ENCODE measurements around the gene FBN1.

FBN1 gene

GRCh38 chr15:48622237-48622636, 23.3 kb downstream of the FBN1 start:
- no peak for DNase-seq (ENCODE audit: low read depth)

GRCh38 chr15:48619446-48619845, 26.1 kb downstream of the FBN1 start:
- no peak for DNase-seq (ENCODE audit: low read depth)

GRCh38 chr15:48617619-48618018, 27.9 kb downstream of the FBN1 start:
- peak; percentile 48 for DNase-seq (ENCODE audit: low read depth)

- DNase-seq (ENCODE audit: low read depth): no peak
Observed at GRCh38 chr15:48616216-48616615, 29.3 kb downstream of the FBN1 start.

- DNase-seq (ENCODE audit: low read depth): no peak
Observed at GRCh38 chr15:48614051-48614450, 31.5 kb downstream of the FBN1 start.

- DNase-seq (ENCODE audit: low read depth): no peak
Observed at GRCh38 chr15:48609486-48609885, 36.0 kb downstream of the FBN1 start.

- DNase-seq (ENCODE audit: low read depth): no peak
Observed at GRCh38 chr15:48607846-48608245, 37.7 kb downstream of the FBN1 start.

GRCh38 chr15:48604567-48604966, 40.9 kb downstream of the FBN1 start:
- no peak for DNase-seq (ENCODE audit: low read depth)

- DNase-seq (ENCODE audit: low read depth): no peak
Observed at GRCh38 chr15:48603922-48604321, 41.6 kb downstream of the FBN1 start.

GRCh38 chr15:48603123-48603500, 42.4 kb downstream of the FBN1 start:
- DNase-seq (ENCODE audit: low read depth): no peak

- peak; percentile 63 for DNase-seq (ENCODE audit: low read depth)
Observed at GRCh38 chr15:48602358-48603122, 43.0 kb downstream of the FBN1 start.

GRCh38 chr15:48601095-48601494, 44.4 kb downstream of the FBN1 start:
- DNase-seq (ENCODE audit: low read depth): no peak

GRCh38 chr15:48596841-48597240, 48.7 kb downstream of the FBN1 start:
- DNase-seq (ENCODE audit: low read depth): no peak

- no peak for DNase-seq (ENCODE audit: low read depth)
Observed at GRCh38 chr15:48596415-48596814, 49.1 kb downstream of the FBN1 start.

GRCh38 chr15:48595981-48596380, 49.5 kb downstream of the FBN1 start:
- no peak for DNase-seq (ENCODE audit: low read depth)

GRCh38 chr15:48592933-48593332, 52.6 kb downstream of the FBN1 start:
- DNase-seq (ENCODE audit: low read depth): no peak

GRCh38 chr15:48592221-48592731, 53.2 kb downstream of the FBN1 start:
- peak; percentile 95 for DNase-seq (ENCODE audit: low read depth)

- no peak for DNase-seq (ENCODE audit: low read depth)
Observed at GRCh38 chr15:48590723-48591122, 54.8 kb downstream of the FBN1 start.

GRCh38 chr15:48584812-48585563, 60.5 kb downstream of the FBN1 start:
- no peak for DNase-seq (ENCODE audit: low read depth)

- DNase-seq (ENCODE audit: low read depth): no peak
Observed at GRCh38 chr15:48584090-48584811, 61.3 kb downstream of the FBN1 start.

GRCh38 chr15:48582452-48583247, 62.9 kb downstream of the FBN1 start:
- DNase-seq (ENCODE audit: low read depth): peak; percentile 96

- DNase-seq (ENCODE audit: low read depth): no peak
Observed at GRCh38 chr15:48581219-48581618, 64.3 kb downstream of the FBN1 start.

All from GM04504 (cell line).